ENCODE results near the gene UNC13D. TPM values are rescaled to one million over a fixed set of nuclear protein-coding genes. Genes with fewer than 3 reads are reported as not detected.
A peak's percentile ranks its signal among the peaks of the same experiment; 100 is the strongest.

UNC13D gene
- total RNA-seq, 4 donors from 2014 or later = 3.0 to 48.3 (median 16.2) TPM

- Histone ChIP-seq H3K4me1 (peaks cover 28 to 66% (median 34%) of the 10 kb centered on the region in 4 donors), H3K27me3 (no peaks in the 10 kb centered on the region), H3K9me3 (no peaks in the 10 kb centered on the region), H3K4me3 (no peak overlapping the region), H3K36me3 (peaks cover 0 to 51% (median 21%) of the 10 kb centered on the region in 4 donors), H3K27ac (peak overlapping the region in 3 of 4 donors; percentile 22 to 44 (median 27))
- no peak for TF ChIP-seq EP300 (IDR thresholded peaks at IDR 0.05; ENCODE audit: low read depth)
- TF ChIP-seq CTCF (IDR thresholded peaks at IDR 0.05) = peak; percentile 70 to 81 (median 74)
- peak; percentile 88 for DNase-seq
- intact Hi-C loops (cut with DNase I; ENCODE audit: low total_unique reads) (no loop called here), in situ Hi-C loops (cut with MboI; ENCODE audit: low pct_ligation_motif_present in 1 of 4, low pct_unique_long_range_greater_than_20kb in 1 of 4, low sequenced_read_pairs in 3 of 4) (no loop called here)
- WGBS, 2 donors (ENCODE audit: low coverage in 1 of 2) = 20 to 46% methylated on average over 2 to 16 of the region's 16 CpGs
Observed at GRCh38 chr17:75848523-75849278, 4.5 kb upstream of the UNC13D start.

DNA sequence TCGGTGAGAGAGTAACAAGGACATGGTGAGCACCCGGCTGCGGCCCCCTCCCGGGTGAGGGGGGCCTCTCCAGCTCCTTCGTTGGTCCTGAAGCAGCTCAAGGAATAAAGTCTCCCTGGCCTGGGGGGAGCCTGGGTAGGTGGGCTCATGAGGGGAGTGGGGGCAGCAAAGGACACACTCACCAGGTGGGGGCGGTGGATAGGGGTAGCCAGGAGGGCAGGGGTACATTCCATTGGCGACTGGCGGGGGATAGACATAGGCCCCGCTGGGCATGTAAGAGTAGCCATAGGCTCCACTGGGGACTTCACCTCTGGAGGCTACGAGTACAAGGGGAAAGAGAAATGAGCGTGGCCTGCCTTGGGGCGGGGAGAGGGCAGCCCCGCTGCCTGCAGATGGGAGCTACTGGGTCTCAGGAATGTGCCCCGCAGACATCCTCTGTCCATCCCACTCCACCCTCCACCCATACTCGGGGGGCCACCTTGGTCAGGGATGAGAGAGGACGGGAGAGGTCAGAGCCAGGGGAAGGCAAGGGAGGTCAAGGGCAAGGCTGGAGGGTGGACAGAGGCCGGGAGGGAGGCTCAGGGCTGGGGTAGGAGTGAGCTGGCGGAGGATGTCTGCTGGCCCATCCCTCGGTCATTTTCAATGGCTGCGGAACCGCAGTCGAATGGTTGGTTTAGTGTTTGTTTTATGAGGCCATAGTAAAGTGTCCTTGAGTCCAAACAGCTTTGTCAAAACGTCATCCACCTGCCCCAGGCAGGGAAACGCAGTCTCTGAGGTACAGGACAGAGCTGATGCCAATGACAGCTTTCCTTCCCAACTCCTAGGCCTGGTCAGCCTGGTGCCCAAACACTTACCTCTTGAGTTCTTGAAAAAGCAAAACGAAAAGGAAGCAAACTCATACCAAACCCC lies 3.7 kb upstream of the UNC13D start:
- intact Hi-C loops (cut with DNase I; ENCODE audit: low total_unique reads) = no loop called here
- no peaks in the 10 kb centered on the region for H3K9me3 ChIP-seq
- no peaks in the 10 kb centered on the region for H3K27me3 ChIP-seq
- H3K4me3 ChIP-seq = no peak overlapping the region
- TF ChIP-seq CTCF (IDR thresholded peaks at IDR 0.05) (no peak), POLR2A (IDR thresholded peaks at IDR 0.05) (no peak), POLR2AphosphoS5 (IDR thresholded peaks at IDR 0.05) (no peak), EP300 (IDR thresholded peaks at IDR 0.05; ENCODE audit: low read depth) (no peak)
- no peak for DNase-seq
- 0 to 88% methylated on average over 1 to 25 of the region's 25 CpGs for WGBS, 2 donors (ENCODE audit: low coverage in 1 of 2)
- peak overlapping the region in 3 of 4 donors; percentile 22 to 85 (median 44) for H3K27ac ChIP-seq
- in situ Hi-C loops (cut with MboI; ENCODE audit: low pct_ligation_motif_present in 1 of 4, low pct_unique_long_range_greater_than_20kb in 1 of 4, low sequenced_read_pairs in 3 of 4) = no loop called here
- peaks cover 21 to 57% (median 29%) of the 10 kb centered on the region in 4 donors for H3K4me1 ChIP-seq
- peaks cover 0 to 51% (median 21%) of the 10 kb centered on the region in 4 donors for H3K36me3 ChIP-seq

- Histone ChIP-seq H3K27ac (peak overlapping the region in 3 of 4 donors; percentile 79 to 85 (median 79)), H3K4me1 (peaks cover 20 to 55% (median 29%) of the 10 kb centered on the region in 4 donors), H3K9me3 (no peaks in the 10 kb centered on the region), H3K27me3 (no peaks in the 10 kb centered on the region), H3K36me3 (peaks cover 0 to 51% (median 21%) of the 10 kb centered on the region in 4 donors), H3K4me3 (no peak overlapping the region)
- intact Hi-C loops (cut with DNase I; ENCODE audit: low total_unique reads) (no loop called here), in situ Hi-C loops (cut with MboI; ENCODE audit: low pct_ligation_motif_present in 1 of 4, low pct_unique_long_range_greater_than_20kb in 1 of 4, low sequenced_read_pairs in 3 of 4) (no loop called here)
- WGBS, 2 donors (ENCODE audit: low coverage in 1 of 2) = 81% methylated on average over 29 of the region's 34 CpGs; no CpG with 5 or more reads in 1 of the 2 donors
- no peak for DNase-seq
- TF ChIP-seq POLR2A (IDR thresholded peaks at IDR 0.05) (no peak), POLR2AphosphoS5 (IDR thresholded peaks at IDR 0.05) (no peak), EP300 (IDR thresholded peaks at IDR 0.05; ENCODE audit: low read depth) (no peak), CTCF (IDR thresholded peaks at IDR 0.05) (no peak)
Observed at GRCh38 chr17:75846692-75847613, 2.7 kb upstream of the UNC13D start.

Data from transverse colon (tissue), 4 donors.